ENCODE data around the gene KIAA0040. TPM values are rescaled to one million over a fixed set of nuclear protein-coding genes. Genes with fewer than 3 reads are reported as not detected.

The KIAA0040 gene
- total RNA-seq, 1 experiment from 2014 or later = 0.31 TPM

DNA sequence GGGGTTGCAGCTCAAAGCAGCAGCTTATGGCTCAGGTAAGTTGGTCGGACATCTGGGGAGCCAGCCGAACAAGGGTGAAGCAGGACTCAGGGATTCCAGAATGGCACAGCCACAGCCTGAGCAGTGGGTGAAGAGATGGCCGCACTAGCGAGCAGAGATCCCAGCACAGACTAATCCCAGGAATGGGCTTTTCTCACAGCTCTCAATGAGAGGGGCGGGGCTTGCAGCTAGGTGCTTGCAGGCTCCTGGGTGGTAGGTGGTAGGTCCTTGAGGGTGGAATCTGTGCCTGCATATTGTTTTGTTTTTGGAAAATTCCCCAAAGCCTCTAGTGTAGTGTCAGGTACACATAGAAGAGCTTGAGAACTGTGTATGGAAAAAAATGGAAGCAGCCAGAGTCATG is 9.0 kb downstream of the KIAA0040 start:
- intact Hi-C loops (cut with micrococcal nuclease; ENCODE audit: unreplicated experiment) = no loop called here
- no peak for DNase-seq (ENCODE audit: low read depth, low spot score)

DNA sequence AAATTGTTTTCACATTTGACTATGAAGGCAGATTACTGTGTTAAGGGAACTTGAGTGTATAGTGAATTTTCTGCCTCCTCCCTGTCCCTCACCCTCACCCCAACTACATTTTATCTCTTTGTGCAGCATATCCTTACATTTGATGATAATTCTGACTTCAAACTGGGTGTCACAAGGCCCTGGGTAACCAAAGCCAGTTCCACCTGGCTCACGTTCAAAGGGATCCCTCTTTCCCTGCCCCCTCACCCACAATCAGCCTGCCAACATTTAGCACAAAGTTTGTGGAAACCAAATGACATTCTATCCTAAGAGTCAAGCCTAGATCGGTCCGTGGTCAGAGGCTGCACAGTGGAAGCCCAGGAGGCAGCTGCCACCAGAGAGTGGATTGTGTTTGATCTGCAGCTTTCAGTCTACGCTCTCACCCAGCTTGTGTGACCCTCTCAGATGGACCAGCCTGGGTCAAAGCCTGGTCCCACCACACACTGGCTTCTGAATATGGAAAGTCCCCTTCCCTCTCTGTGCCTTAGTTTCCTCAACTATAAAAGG is 10.3 kb downstream of the KIAA0040 start:
- H3K4me1 ChIP-seq (ENCODE audit: control insufficient read depth, insufficient read depth, low read length) = no peaks in the 10 kb centered on the region
- no peak for TF ChIP-seq SIN3A (IDR thresholded peaks at IDR 0.05; ENCODE audit: borderline replicate concordance, insufficient read depth, low read depth, low read length)
- TF ChIP-seq CTCF (IDR thresholded peaks at IDR 0.05) = no peak
- no peaks in the 10 kb centered on the region for H3K36me3 ChIP-seq (ENCODE audit: control insufficient read depth, insufficient read depth, low read length)
- in situ Hi-C loops (cut with HindIII; ENCODE audit: low pct_unique_long_range_greater_than_20kb, low sequenced_read_pairs) (no loop called here), intact Hi-C loops (cut with micrococcal nuclease; ENCODE audit: unreplicated experiment) (no loop called here)
- no TSS peak for BruUV-seq (replicated peaks)
- ATAC-seq (no peak), DNase-seq (ENCODE audit: low read depth, low spot score) (no peak)
- H3K9me3 ChIP-seq (ENCODE audit: control insufficient read depth, insufficient read depth, low read depth, low read length) = no peaks in the 10 kb centered on the region
- ChIA-PET CTCF (no interaction called here), POLR2A (no interaction called here)
- H3K4me3 ChIP-seq (ENCODE audit: low read depth in 2 of 2, low read length in 2 of 2) = no peak overlapping the region
- H3K27me3 ChIP-seq (ENCODE audit: control insufficient read depth, insufficient read depth, low read length) = 0 out of 2 replicates have a peak, but pooled peaks cover 2% of the 10 kb centered on the region
- no peak overlapping the region for H3K27ac ChIP-seq (ENCODE audit: low read length)

More for the DNA sequence above, 9.0 kb downstream of the KIAA0040 start:
- in situ Hi-C loops (cut with HindIII; ENCODE audit: low pct_unique_long_range_greater_than_20kb, low sequenced_read_pairs) = no loop called here
- Histone ChIP-seq H3K9me3 (ENCODE audit: control insufficient read depth, insufficient read depth, low read depth, low read length) (no peaks in the 10 kb centered on the region), H3K27me3 (ENCODE audit: control insufficient read depth, insufficient read depth, low read length) (0 out of 2 replicates have a peak, but pooled peaks cover 2% of the 10 kb centered on the region), H3K4me3 (ENCODE audit: low read depth in 2 of 2, low read length in 2 of 2) (no peak overlapping the region), H3K27ac (ENCODE audit: low read length) (no peak overlapping the region), H3K4me1 (ENCODE audit: control insufficient read depth, insufficient read depth, low read length) (no peaks in the 10 kb centered on the region), H3K36me3 (ENCODE audit: control insufficient read depth, insufficient read depth, low read length) (no peaks in the 10 kb centered on the region)
- no peak for TF ChIP-seq SIN3A (IDR thresholded peaks at IDR 0.05; ENCODE audit: borderline replicate concordance, insufficient read depth, low read depth, low read length)
- TF ChIP-seq, protein P1, sequence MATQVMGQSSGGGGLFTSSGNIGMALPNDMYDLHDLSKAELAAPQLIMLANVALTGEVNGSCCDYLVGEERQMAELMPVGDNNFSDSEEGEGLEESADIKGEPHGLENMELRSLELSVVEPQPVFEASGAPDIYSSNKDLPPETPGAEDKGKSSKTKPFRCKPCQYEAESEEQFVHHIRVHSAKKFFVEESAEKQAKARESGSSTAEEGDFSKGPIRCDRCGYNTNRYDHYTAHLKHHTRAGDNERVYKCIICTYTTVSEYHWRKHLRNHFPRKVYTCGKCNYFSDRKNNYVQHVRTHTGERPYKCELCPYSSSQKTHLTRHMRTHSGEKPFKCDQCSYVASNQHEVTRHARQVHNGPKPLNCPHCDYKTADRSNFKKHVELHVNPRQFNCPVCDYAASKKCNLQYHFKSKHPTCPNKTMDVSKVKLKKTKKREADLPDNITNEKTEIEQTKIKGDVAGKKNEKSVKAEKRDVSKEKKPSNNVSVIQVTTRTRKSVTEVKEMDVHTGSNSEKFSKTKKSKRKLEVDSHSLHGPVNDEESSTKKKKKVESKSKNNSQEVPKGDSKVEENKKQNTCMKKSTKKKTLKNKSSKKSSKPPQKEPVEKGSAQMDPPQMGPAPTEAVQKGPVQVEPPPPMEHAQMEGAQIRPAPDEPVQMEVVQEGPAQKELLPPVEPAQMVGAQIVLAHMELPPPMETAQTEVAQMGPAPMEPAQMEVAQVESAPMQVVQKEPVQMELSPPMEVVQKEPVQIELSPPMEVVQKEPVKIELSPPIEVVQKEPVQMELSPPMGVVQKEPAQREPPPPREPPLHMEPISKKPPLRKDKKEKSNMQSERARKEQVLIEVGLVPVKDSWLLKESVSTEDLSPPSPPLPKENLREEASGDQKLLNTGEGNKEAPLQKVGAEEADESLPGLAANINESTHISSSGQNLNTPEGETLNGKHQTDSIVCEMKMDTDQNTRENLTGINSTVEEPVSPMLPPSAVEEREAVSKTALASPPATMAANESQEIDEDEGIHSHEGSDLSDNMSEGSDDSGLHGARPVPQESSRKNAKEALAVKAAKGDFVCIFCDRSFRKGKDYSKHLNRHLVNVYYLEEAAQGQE (IDR thresholded peaks at IDR 0.05; ENCODE audit: insufficient read depth in 1 of 2, low read depth in 2 of 2, low read length in 1 of 2) = no peak
- TF ChIP-seq TCF7L2 (IDR thresholded peaks at IDR 0.05; ENCODE audit: low read depth, low read length) = no peak
- ChIA-PET CTCF (no interaction called here), POLR2A (no interaction called here)
- ATAC-seq = no peak
- no TSS peak for BruUV-seq (replicated peaks)

GRCh38 chr1:175179837-175180590 is 12.6 kb downstream of the KIAA0040 start:
- no peaks in the 10 kb centered on the region for H3K9me3 ChIP-seq (ENCODE audit: control insufficient read depth, insufficient read depth, low read depth, low read length)
- BruUV-seq (replicated peaks) = no TSS peak
- DNase-seq (ENCODE audit: low read depth, low spot score) = no peak

More at GRCh38 chr1:175179837-175180590, 12.6 kb downstream of the KIAA0040 start:
- TF ChIP-seq POLR2AphosphoS5 (IDR thresholded peaks at IDR 0.05; ENCODE audit: low read depth, low read length) = no peak
- no peak for TF ChIP-seq CTCF (IDR thresholded peaks at IDR 0.05)
- no peak for TF ChIP-seq SIN3A (IDR thresholded peaks at IDR 0.05; ENCODE audit: borderline replicate concordance, insufficient read depth, low read depth, low read length)
- TF ChIP-seq, protein P1 (IDR thresholded peaks at IDR 0.05; ENCODE audit: insufficient read depth in 1 of 2, low read depth in 2 of 2, low read length in 1 of 2) = no peak
- no peak for TF ChIP-seq TCF7L2 (IDR thresholded peaks at IDR 0.05; ENCODE audit: low read depth, low read length)
- Histone ChIP-seq H3K4me3 (ENCODE audit: low read depth in 2 of 2, low read length in 2 of 2) (no peak overlapping the region), H3K4me1 (ENCODE audit: control insufficient read depth, insufficient read depth, low read length) (no peaks in the 10 kb centered on the region), H3K27me3 (ENCODE audit: control insufficient read depth, insufficient read depth, low read length) (no peaks in the 10 kb centered on the region), H3K36me3 (ENCODE audit: control insufficient read depth, insufficient read depth, low read length) (no peaks in the 10 kb centered on the region), H3K27ac (ENCODE audit: low read length) (no peak overlapping the region)
- intact Hi-C loops (cut with micrococcal nuclease; ENCODE audit: unreplicated experiment) = no loop called here
- ATAC-seq = no peak
- in situ Hi-C loops (cut with HindIII; ENCODE audit: low pct_unique_long_range_greater_than_20kb, low sequenced_read_pairs) = no loop called here
- ChIA-PET POLR2A (no interaction called here), CTCF (no interaction called here)

All from Panc1 (cell line).